Cerebellar cortex (tissue), 1 donor: ENCODE data around the gene DUOXA1.
"Not testable (repeated sequence)": the region's sequence is repeated elsewhere in the genome, so short reads cannot be mapped to it uniquely, and the experiment has no call there.

Source experiments
- DNase-seq: peaks from one replicate; pipeline ENCODE4 v3.0.0-alpha.2; 2015; ENCODE audit warnings: low spot score

Gene DUOXA1

DNA sequence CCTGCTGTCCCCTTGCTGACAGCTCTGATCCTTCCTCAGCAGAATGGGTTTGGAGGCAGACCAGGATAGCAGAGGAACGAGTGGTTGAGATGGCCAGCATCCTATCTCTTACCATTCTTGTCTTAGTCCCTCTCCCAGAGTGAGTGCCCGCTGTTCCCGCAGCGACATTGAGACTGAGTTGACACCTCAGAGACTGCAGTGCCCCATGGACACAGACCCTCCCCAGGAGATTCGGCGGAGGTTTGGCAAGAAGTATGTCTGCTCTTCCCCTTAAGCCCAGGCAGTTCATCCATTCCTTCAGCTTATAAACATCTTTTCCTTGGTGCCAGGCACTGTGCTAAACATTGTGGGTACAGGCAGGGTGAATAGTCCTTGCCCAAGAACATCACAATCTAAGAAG, 21.3 kb upstream of the DUOXA1 start:
- no peak for DNase-seq

DNA sequence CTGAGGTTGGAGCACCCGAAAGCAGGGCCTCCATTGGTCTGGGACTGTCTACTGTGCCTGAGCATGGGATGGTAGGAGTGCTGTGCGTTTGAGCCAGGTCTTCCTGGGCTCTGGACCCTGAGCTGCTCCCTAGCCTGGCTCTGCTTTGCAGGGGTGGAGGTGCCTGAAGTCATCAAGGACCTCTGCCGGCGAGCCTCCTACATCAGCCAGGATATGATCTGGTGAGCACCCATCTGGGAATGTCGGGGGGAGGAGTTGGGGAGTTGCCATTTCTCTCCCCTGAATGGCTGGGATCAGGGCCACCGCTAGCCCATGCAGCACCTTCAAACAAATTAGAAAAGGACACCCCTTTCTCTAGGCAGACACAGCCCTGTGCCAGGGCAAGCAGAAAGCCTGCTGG, 20.8 kb upstream of the DUOXA1 start:
- no peak for DNase-seq

- DNase-seq, result no peak
Measured at GRCh38 chr15:45149060-45149459, 19.4 kb upstream of the DUOXA1 start.

DNA sequence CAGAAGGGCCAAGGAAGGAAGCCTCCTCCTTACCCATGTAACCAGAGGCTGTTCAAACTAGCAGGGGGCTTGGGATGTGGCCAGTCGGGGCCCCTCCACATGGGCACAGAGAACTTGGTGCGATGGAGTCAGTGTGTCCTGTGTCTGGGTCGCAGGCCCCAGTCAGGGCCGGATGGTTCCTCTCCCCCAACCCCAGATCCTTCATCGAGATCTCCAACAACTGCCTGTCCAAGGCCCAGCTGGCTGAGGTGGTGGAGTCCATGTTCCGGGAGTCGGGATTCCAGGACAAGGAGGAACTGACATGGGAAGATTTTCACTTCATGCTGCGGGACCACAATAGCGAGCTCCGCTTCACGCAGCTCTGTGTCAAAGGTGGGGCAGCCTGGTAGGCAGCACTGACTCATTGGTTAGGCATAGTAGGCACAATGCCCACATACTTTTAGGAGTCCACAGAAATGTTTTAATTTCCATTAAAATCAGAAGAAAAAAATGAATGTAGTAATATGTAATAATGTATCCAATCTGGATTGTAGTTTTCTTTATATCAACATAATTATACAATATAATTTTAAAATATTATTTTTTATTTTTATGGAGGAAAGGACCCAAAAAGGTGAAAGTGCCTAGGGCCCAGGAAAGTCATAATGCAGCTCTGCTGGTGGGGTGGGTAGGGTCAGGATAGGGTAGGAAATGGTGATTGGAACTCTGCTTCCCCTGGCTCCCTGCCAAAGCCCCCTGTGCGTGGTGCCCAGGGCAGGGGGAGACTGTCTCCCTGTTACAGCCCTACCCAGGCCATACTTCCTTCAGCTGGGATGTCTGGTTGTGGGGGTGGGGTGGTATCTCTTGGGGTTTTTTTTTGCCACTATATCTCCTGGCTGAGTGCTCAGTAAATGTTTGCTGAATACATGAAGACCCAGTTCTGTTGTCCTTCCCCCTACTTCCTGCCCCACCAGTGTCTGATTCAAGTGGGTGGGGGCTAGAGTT, 18.7 kb upstream of the DUOXA1 start:
- DNase-seq, result no peak

GRCh38 chr15:45147606-45148005, 17.9 kb upstream of the DUOXA1 start:
- DNase-seq, result no peak

- DNase-seq, result no peak
Measured at GRCh38 chr15:45146405-45146804, 16.7 kb upstream of the DUOXA1 start.

- no peak for DNase-seq
Measured at GRCh38 chr15:45144775-45145174, 15.1 kb upstream of the DUOXA1 start.

DNA sequence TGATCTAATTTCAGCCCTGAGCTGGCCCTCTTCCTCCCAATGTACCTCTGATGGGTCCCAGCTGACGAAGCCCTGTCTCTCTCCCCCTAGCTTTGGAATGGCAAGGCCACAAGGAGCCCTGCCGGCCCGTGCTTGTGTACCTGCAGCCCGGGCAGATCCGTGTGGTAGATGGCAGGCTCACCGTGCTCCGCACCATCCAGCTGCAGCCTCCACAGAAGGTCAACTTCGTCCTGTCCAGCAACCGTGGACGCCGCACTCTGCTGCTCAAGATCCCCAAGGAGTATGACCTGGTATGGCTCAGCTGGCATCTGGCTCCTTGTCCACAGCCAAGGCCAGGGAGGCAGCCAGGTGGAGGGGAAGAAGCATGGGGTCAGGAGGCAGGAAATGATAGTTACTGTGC, 14.3 kb upstream of the DUOXA1 start:
- DNase-seq, result no peak

- no peak for DNase-seq
Measured at GRCh38 chr15:45143056-45143455, 13.4 kb upstream of the DUOXA1 start.

DNA sequence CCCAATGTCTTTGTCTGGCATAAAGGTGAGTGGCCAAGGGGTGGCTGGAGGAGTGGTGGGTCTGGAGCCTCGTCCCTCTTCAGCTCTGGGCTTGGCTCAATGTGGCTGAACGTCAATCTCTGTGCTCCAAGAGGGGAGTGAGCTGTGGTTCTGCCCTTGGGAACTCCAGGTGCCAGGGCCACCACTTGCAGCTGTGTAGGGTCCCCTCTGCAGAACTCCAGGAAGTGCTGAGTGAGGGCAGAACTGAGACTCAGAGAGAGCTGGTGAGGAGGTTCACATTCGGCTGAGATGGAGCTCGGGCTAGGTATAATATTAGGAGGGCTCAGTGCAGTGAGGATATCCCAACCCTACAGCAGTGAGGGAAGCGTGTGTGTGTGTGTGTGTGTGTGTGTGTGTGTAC, 11.7 kb upstream of the DUOXA1 start:
- no peak for DNase-seq

GRCh38 chr15:45140557-45141250, 11.0 kb upstream of the DUOXA1 start:
- DNase-seq, result no peak

GRCh38 chr15:45139770-45140169, 10.1 kb upstream of the DUOXA1 start:
- DNase-seq, result no peak

DNA sequence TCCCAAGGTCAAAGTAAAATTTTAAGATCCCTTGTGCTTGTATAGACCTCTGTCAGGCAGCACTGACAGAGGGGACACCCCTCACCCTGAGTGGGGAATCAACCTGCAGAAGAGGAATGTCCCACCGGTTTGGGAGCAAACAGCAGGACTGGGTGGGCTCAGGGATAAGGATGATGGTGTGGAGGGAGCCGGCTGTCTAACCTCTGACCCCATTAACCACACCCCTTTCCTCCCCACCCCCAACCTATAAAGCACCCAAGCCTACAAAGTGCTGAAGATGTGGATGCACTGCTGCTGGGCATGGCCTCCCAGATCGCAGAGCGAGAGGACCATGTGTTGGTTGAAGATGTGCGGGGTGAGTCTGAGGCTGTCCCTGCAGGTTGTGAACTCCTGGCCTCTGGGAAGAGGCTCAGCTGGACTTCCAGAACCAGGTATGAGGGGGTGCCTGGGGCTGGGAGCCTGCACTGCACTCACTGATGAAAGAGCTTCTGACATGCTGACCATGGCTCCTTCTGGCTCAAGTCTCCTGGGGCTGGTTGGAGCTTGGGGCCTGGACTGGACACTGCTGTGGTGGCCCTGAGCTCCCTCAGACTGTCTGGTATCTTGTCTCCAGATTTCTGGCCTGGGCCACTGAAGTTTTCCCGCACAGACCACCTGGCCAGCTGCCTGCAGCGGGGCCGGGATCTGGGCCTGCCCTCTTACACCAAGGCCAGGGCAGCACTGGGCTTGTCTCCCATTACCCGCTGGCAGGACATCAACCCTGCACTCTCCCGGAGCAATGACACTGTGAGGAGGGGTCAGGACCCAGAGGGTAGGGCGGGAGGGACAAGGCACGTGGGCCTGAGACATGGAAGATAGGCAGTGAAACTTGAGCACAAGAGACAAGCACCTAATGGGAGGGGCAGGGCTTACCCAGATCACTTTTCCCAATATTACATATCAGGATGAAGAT, 9.4 kb upstream of the DUOXA1 start:
- DNase-seq, result no peak

DNA sequence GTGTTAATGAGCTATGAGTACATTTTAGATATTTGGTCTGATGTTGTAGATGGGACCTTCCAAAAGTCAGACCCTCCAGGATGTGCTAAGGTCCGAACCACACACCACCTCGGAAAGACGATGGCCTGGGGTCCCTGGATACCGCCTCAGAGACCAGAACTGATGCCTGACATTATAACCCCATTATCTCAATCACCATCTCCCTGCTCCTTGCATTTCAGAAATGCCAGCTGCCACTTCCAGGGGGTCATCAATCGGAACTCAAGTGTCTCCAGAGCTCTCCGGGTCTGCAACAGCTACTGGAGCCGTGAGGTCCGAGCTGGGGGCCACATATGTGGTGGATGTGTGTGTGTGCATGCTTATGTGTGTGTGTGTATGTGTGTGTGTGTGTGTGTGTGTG, 8.0 kb upstream of the DUOXA1 start:
- DNase-seq, result no peak

DNA sequence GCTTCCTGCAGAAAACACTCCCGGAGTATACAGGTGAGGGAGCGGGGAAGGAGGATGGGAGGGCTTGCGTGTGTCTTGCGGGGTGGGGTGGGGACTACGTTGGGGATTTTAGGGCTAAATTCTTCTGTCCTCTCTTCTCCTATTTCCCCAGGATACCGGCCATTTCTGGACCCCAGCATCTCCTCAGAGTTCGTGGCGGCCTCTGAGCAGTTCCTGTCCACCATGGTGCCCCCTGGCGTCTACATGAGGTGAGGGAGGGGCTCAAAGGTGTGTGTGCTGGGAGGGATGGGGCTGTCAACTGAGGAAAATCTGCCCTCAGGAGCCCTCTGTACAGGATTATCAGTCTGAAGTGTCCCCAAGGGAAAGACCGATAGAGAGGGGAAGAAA, 6.7 kb upstream of the DUOXA1 start:
- DNase-seq, result no peak

DNA sequence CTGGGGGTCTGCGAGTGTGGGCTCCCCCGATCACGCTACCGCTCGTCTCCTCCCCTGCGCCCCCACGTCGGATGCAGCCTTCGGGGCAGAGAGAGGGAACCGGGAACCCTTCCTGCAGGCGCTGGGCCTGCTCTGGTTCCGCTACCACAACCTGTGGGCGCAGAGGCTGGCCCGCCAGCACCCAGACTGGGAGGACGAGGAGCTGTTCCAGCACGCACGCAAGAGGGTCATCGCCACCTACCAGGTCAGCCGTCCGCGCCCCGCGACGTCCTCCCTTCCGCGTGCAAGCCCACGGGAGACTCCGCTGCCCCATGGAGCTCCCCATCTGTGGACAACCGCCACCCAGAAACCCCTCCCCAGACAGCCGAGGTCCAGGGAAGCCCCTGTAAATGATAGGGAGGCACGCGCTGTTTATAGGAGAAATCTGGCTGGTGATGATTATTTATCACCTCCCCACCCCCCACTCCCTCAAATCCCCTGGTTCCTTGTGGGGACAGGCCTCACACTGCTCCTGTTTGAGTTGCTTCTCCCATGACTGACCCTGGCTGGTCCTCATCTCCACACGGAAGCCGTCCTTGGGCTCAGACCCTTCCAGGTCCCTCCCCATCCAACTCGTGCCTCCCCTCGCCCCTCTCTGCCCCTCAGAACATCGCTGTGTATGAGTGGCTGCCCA, 6.2 kb upstream of the DUOXA1 start:
- not testable (repeated sequence) for DNase-seq

DNA sequence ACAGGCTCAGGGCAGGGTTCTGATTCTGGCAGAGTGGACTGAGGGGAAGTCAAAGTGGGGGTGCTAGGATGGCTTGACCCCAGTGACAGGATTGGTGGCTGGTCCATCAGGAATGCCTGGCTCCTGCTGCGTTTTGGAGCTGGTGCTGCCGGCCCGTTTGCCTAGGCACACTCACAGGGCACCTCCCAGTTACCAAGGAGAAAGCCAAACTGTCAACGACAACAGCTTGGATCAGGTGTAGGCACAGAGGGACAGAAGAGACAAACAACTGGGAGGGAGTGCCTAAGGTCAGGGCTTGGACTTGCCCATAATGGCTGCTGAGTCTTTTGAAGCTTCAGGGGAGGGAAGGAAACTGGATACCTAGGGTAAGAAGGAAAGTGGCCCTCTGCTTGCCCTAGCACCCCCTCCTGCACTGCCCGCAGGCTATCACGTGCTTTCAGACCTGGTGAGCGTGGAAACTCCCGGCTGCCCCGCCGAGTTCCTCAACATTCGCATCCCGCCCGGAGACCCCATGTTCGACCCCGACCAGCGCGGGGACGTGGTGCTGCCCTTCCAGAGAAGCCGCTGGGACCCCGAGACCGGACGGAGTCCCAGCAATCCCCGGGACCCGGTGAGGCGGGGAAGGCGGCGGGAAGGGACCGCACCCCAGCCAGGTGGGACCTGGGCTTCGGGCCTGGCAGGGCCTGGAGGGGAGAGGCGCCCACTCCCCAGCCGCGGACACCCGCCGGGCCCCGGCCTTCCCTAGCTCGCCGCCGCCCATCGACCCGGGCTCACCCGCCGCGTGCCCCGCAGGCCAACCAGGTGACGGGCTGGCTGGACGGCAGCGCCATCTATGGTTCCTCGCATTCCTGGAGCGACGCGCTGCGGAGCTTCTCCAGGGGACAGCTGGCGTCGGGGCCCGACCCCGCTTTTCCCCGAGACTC, 5.3 kb upstream of the DUOXA1 start:
- no peak for DNase-seq

DNA sequence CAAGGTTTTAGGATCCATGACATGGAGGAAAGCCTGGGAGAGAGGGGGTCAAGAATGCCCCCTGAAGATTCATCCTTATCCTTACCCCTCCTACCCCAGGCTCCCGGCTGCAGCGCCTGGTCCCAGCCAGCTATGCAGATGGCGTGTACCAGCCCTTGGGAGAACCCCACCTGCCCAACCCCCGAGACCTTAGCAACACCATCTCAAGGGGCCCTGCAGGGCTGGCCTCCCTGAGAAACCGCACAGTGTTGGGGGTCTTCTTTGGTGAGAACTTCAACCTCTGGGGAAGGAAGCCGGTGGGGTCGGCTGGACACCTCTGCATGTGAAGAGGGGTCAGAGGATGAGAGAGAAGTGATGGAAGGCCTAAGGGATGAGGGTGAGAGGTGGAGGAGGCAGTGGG, 4.4 kb upstream of the DUOXA1 start:
- DNase-seq, result no peak

- DNase-seq, result no peak
Measured at GRCh38 chr15:45133561-45133920, 3.9 kb upstream of the DUOXA1 start.

DNA sequence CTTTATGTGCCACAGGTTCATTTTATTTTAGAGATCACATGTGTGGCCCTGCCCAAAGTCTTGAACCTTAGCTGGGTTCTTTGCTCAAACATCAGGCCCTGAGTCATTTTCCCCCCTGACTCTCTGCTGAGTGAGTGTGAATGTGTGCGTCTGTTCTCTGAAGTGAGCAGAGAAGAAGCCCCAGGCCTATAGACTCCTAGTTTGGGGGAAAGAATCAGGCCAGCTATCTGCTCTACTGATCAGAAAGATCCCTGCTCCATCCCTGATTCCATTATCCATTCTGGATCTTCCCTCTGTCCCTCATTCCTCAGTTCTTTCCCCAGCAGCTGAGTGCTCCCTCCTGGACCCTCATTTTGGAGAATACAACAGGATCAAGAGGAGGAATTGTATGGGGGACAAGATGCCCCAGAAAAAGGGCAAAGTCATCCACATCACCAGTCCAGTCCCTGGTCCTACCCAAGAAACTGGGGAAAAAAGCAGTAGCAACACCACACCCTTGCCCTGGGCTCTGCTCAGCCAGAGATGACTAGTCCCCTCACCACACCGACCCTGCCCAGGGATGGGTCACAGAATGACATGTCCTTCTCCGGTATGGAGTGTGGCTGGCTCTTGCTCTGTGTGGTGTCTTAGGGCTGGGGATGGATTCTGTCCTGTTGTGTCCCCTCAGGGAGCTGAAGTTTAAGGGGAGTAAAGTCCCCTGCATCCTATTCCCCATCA, 3.3 kb upstream of the DUOXA1 start:
- no peak for DNase-seq
